Mammary epithelial cell (primary cell): ENCODE measurements around the gene FUT9.

ENCODE experiments used
- EZH2 ChIP-seq: IDR thresholded peaks from 2 replicates; pipeline ENCODE4 v1.6.1; 2012; ENCODE audit warnings: low read length, inconsistent platforms, borderline replicate concordance
- TF ChIP-seq, protein P1 (sequence below), 2 donors: IDR thresholded peaks in 1 of 2; conservative IDR thresholded peaks in 1 of 2; 2 replicates each; pipeline ENCODE4 v1.5.1; 2011 to 2012; ENCODE audit warnings: inconsistent platforms in 2 of 2, low read length in 2 of 2, mild to moderate bottlenecking in 2 of 2, control low read depth in 1 of 2, low read depth in 1 of 2; ENCODE audit not compliant: insufficient read depth in 1 of 2; ENCODE audit errors: extremely low read depth in 1 of 2

- TF ChIP-seq, protein P1, sequence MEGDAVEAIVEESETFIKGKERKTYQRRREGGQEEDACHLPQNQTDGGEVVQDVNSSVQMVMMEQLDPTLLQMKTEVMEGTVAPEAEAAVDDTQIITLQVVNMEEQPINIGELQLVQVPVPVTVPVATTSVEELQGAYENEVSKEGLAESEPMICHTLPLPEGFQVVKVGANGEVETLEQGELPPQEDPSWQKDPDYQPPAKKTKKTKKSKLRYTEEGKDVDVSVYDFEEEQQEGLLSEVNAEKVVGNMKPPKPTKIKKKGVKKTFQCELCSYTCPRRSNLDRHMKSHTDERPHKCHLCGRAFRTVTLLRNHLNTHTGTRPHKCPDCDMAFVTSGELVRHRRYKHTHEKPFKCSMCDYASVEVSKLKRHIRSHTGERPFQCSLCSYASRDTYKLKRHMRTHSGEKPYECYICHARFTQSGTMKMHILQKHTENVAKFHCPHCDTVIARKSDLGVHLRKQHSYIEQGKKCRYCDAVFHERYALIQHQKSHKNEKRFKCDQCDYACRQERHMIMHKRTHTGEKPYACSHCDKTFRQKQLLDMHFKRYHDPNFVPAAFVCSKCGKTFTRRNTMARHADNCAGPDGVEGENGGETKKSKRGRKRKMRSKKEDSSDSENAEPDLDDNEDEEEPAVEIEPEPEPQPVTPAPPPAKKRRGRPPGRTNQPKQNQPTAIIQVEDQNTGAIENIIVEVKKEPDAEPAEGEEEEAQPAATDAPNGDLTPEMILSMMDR (conservative IDR thresholded peaks at IDR 0.05 in 1 of 2, IDR thresholded peaks at IDR 0.05 in 1 of 2; ENCODE audit: extremely low read depth in 1 of 2, insufficient read depth in 1 of 2, low read depth in 1 of 2, low read length in 2 of 2): peak in 1 of 2 donors; percentile 12
- TF ChIP-seq EZH2: no peak
Observed at GRCh38 chr6:96022225-96022624, 6.5 kb downstream of the FUT9 start.
